ENCODE results near the gene FSCB. TPM values are rescaled to one million over a fixed set of nuclear protein-coding genes. Genes with fewer than 3 reads are reported as not detected.

FSCB gene
- total RNA-seq, 1 donor from 2014 or later = not detected

DNA sequence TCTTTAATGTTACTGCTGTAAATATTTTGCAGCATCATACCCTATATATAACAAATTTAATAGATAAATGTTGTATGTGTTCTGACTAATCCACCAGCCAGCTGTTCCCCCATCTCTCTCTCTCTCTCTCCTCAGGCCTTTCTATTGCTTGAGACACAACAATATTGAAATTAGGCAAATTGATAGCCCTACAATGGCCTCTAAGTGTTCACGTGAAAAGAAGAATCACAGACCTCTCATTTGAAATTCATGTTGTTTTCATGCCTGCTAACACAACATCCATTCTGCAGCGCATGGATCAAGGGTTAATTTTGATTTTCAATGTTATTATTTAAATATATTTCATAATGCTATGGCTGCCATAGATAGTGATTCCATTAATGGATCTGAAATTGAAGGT lies 1.8 kb upstream of the FSCB start:
- TF ChIP-seq EZH2 (IDR thresholded peaks at IDR 0.05; ENCODE audit: insufficient read depth, low read length) (no peak), CTCF (IDR thresholded peaks at IDR 0.05; ENCODE audit: insufficient read depth, low read depth, low read length) (no peak)
- H3K4me1 ChIP-seq (ENCODE audit: insufficient read depth, low read length) = no peaks in the 10 kb centered on the region
- FAIRE-seq (no peak), DNase-seq (ENCODE audit: low read depth) (no peak)
- H2AFZ ChIP-seq (ENCODE audit: low read depth, low read length) = no peak overlapping the region
- no peak overlapping the region for H3K4me2 ChIP-seq (ENCODE audit: low read length)
- Mint-ChIP-seq H3K4me3 (ENCODE audit: unreplicated experiment) (no peak overlapping the region), H3K27me3 (ENCODE audit: low read depth, unreplicated experiment) (no peaks in the 10 kb centered on the region), H3K36me3 (ENCODE audit: low read depth, unreplicated experiment) (no peaks in the 10 kb centered on the region), H3K9me3 (ENCODE audit: unreplicated experiment) (no peaks in the 10 kb centered on the region), H3K27ac (ENCODE audit: unreplicated experiment) (no peak overlapping the region), H3K4me1 (ENCODE audit: low read depth, unreplicated experiment) (no peaks in the 10 kb centered on the region)
- H3K9ac ChIP-seq (ENCODE audit: low read length) = no peak overlapping the region
- no peaks in the 10 kb centered on the region for H4K20me1 ChIP-seq (ENCODE audit: insufficient read depth, low read length)
- H3K36me3 ChIP-seq (ENCODE audit: insufficient read depth, low read length) = no peaks in the 10 kb centered on the region
- no peak overlapping the region for H3K27ac ChIP-seq (ENCODE audit: low read depth, low read length)
- H3K9me3 ChIP-seq (ENCODE audit: insufficient read depth, low read depth, low read length) = no peaks in the 10 kb centered on the region
- no peak overlapping the region for H3K4me3 ChIP-seq (ENCODE audit: insufficient read depth, low read depth, low read length)
- H3K27me3 ChIP-seq (ENCODE audit: insufficient read depth, low read length) = no peaks in the 10 kb centered on the region
- H3K79me2 ChIP-seq (ENCODE audit: insufficient read depth, low read length) = no peaks in the 10 kb centered on the region

- no peak overlapping the region for H3K27ac Mint-ChIP-seq (ENCODE audit: unreplicated experiment)
- no peaks in the 10 kb centered on the region for H3K9me3 Mint-ChIP-seq (ENCODE audit: unreplicated experiment)
- no peak for TF ChIP-seq CTCF (IDR thresholded peaks at IDR 0.05; ENCODE audit: insufficient read depth, low read depth, low read length)
- TF ChIP-seq EZH2 (IDR thresholded peaks at IDR 0.05; ENCODE audit: insufficient read depth, low read length) = no peak
- no peaks in the 10 kb centered on the region for H4K20me1 ChIP-seq (ENCODE audit: insufficient read depth, low read length)
- H3K79me2 ChIP-seq (ENCODE audit: insufficient read depth, low read length) = no peaks in the 10 kb centered on the region
- H3K27me3 ChIP-seq (ENCODE audit: insufficient read depth, low read length) = no peaks in the 10 kb centered on the region
- H3K4me1 Mint-ChIP-seq (ENCODE audit: low read depth, unreplicated experiment) = no peaks in the 10 kb centered on the region
- no peak overlapping the region for H3K9ac ChIP-seq (ENCODE audit: low read length)
- FAIRE-seq (no peak), DNase-seq (ENCODE audit: low read depth) (no peak)
- no peak overlapping the region for H2AFZ ChIP-seq (ENCODE audit: low read depth, low read length)
- no peaks in the 10 kb centered on the region for H3K4me1 ChIP-seq (ENCODE audit: insufficient read depth, low read length)
- no peak overlapping the region for H3K27ac ChIP-seq (ENCODE audit: low read depth, low read length)
- H3K4me2 ChIP-seq (ENCODE audit: low read length) = no peak overlapping the region
- H3K9me3 ChIP-seq (ENCODE audit: insufficient read depth, low read depth, low read length) = no peaks in the 10 kb centered on the region
- H3K4me3 Mint-ChIP-seq (ENCODE audit: unreplicated experiment) = no peak overlapping the region
- no peaks in the 10 kb centered on the region for H3K27me3 Mint-ChIP-seq (ENCODE audit: low read depth, unreplicated experiment)
- no peaks in the 10 kb centered on the region for H3K36me3 Mint-ChIP-seq (ENCODE audit: low read depth, unreplicated experiment)
- no peaks in the 10 kb centered on the region for H3K36me3 ChIP-seq (ENCODE audit: insufficient read depth, low read length)
- no peak overlapping the region for H3K4me3 ChIP-seq (ENCODE audit: insufficient read depth, low read depth, low read length)
Measured at GRCh38 chr14:44505588-44505987, 1.5 kb downstream of the FSCB start.

GRCh38 chr14:44497148-44497547 lies 9.9 kb downstream of the FSCB start:
- no peaks in the 10 kb centered on the region for H3K36me3 Mint-ChIP-seq (ENCODE audit: low read depth, unreplicated experiment)
- H3K36me3 ChIP-seq (ENCODE audit: insufficient read depth, low read length) = no peaks in the 10 kb centered on the region
- H3K27ac ChIP-seq (ENCODE audit: low read depth, low read length) = no peak overlapping the region
- FAIRE-seq (no peak), DNase-seq (ENCODE audit: low read depth) (no peak)
- no peaks in the 10 kb centered on the region for H3K4me1 Mint-ChIP-seq (ENCODE audit: low read depth, unreplicated experiment)
- no peaks in the 10 kb centered on the region for H3K9me3 Mint-ChIP-seq (ENCODE audit: unreplicated experiment)
- no peak overlapping the region for H3K27ac Mint-ChIP-seq (ENCODE audit: unreplicated experiment)
- no peaks in the 10 kb centered on the region for H3K27me3 ChIP-seq (ENCODE audit: insufficient read depth, low read length)
- no peaks in the 10 kb centered on the region for H3K79me2 ChIP-seq (ENCODE audit: insufficient read depth, low read length)
- H3K4me3 ChIP-seq (ENCODE audit: insufficient read depth, low read depth, low read length) = no peak overlapping the region
- no peaks in the 10 kb centered on the region for H4K20me1 ChIP-seq (ENCODE audit: insufficient read depth, low read length)
- H3K9me3 ChIP-seq (ENCODE audit: insufficient read depth, low read depth, low read length) = no peaks in the 10 kb centered on the region
- H3K9ac ChIP-seq (ENCODE audit: low read length) = no peak overlapping the region
- H3K27me3 Mint-ChIP-seq (ENCODE audit: low read depth, unreplicated experiment) = no peaks in the 10 kb centered on the region
- TF ChIP-seq CTCF (IDR thresholded peaks at IDR 0.05; ENCODE audit: insufficient read depth, low read depth, low read length) = no peak
- no peak for TF ChIP-seq EZH2 (IDR thresholded peaks at IDR 0.05; ENCODE audit: insufficient read depth, low read length)
- no peaks in the 10 kb centered on the region for H3K4me1 ChIP-seq (ENCODE audit: insufficient read depth, low read length)
- no peak overlapping the region for H2AFZ ChIP-seq (ENCODE audit: low read depth, low read length)
- H3K4me3 Mint-ChIP-seq (ENCODE audit: unreplicated experiment) = no peak overlapping the region
- no peak overlapping the region for H3K4me2 ChIP-seq (ENCODE audit: low read length)
